ENCODE results near the gene NFYB.

The NFYB gene

GRCh38 chr12:104155711-104156555, 17.9 kb upstream of the NFYB start:
- DNase-seq (ENCODE audit: low spot score): no peak

DNA sequence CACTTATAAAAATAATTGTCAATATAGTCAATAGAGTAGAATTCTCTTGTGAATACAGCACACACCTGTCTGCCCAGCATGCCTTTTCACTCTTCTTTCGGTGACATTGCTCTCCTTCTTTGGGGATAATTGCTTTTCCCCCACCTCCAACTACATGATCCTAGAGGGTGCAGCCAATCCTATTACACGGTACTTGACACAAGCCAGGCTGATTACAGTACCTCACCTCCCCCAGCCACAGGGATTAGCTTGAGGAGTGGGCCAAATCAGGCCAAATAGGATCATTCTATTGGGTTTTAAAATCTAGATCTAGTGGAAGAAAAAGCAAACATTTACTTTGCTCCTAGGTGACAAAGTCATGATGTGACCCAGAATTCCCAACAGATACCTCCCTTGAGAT, 16.8 kb upstream of the NFYB start:
- DNase-seq (ENCODE audit: low spot score): no peak

DNA sequence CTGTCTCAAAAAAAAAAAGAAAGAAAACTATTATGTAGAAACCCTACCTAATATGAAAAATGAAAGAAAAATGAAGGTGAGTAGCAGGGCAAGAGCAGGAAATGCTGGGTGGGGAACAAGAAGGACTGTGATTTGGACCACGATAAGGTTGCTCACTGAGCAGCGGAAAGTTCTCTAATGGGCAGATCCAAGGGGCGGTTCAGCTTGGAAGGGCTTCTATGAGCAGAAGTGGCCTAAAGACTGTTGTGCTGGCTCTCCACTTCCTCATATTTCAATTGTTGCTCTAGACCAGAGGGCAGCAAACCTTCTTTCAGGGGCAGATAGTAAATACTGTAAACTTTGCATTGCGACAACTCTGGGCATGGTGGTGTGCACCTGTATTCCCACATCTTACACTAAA, 16.3 kb upstream of the NFYB start:
- DNase-seq (ENCODE audit: low spot score): no peak

DNA sequence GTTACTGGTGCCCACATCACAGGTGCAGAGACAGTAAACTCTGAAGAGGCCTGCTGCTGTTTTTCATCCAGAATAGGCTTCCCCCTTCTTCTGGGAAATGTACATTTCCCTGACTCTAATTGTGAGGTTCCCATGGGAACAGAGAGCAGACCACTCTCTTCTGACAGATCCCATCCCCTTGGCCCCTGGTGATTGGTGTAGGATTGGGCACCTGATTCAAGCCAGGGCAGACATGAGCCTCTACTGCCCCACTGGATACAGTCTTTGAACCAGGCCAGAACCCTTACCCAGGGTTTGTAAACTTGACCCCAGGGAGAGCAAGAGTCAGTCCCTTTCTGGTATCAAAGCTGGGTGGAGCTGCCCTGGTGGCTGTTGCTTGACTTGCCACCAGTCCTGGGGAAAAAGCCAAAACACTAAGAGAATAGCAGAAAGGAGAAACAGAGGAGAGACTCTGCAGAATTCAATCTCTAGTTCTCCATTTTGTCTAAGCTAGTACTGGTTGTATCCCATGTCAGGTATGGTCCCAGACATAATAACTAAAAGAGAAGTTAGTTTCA, 14.8 kb upstream of the NFYB start:
- DNase-seq (ENCODE audit: low spot score): no peak

DNA sequence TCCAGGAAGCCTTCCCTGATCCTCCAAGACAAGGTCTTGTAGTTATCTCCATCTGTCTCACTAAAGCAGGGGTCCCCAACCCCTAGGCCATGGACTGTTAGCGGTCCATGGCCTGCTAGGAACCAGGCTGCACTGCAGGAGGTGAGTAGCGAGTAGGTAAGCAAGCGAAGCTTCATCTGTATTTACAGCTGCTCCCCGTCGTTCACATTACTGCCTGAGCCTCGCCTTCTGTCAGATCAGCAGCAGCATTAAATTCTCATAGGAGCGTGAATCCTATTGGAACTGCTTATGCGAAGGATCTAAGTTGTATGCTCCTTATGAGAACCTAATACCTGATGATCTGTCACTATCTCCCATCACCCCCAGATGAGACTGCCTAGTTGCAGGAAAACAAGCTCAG, 12.4 kb upstream of the NFYB start:
- no peak for DNase-seq (ENCODE audit: low spot score)

DNA sequence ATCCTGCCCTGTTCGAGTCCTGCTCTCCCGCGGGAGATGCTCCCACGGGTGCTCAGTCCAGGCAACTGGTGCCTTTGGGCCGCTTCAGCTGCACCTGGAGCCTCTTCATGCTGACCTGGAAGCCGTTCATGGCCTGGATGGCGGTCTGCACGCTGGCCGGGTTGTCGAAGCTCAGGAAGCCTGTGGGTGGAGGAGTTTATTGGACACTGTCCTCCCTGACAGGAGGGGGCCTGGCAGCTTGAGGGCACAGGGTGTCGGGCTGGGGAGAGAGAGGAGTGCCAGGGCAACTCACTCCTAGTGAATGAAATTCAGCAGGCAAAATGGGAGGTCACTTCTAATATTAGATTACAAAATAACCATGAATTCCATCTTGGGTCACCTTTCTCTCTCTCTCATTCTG, 9.3 kb upstream of the NFYB start:
- no peak for DNase-seq (ENCODE audit: low spot score)

DNA sequence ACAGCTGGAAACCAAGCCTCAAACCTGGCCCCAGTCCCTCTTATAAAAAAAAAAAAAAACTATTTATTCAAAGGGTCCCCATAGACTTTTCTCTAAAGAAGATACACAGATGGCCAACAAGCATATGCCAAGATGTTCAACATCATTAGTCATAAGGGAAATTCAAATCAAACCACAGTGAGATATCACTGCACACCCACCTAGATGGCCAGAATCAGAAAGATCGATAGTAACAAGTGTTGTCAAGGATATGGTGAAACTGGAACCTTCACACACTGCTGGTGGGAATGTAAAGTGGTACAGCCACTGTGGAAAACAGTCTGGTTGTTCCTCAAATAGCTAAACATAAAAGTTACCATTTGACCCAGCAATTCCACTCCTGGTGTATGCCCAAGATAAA, 5.9 kb upstream of the NFYB start:
- no peak for DNase-seq (ENCODE audit: low spot score)

DNA sequence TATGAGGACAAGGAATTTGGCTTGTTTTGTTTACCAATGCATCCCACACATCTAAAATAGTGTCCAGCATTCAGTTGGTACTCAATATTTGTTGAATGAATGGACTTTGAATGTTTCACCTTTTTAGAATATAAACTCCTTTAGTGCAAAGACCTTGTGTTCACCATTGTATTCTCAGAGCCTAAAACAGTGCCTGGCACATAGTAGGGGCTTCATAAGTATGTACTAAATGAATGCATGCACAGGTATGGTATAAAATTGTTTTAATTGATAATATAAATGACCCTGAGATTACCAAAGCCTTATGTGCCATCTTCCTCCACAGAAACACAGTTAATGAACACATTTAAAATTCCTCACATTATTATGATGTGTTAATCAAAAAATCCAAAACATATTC, 5.0 kb upstream of the NFYB start:
- DNase-seq (ENCODE audit: low spot score): no peak

- no peak for DNase-seq (ENCODE audit: low spot score)
Measured at GRCh38 chr12:104142543-104142942, 4.5 kb upstream of the NFYB start.

GRCh38 chr12:104138797-104139152, 765 bp upstream of the NFYB start:
- DNase-seq (ENCODE audit: low spot score): no peak

DNA sequence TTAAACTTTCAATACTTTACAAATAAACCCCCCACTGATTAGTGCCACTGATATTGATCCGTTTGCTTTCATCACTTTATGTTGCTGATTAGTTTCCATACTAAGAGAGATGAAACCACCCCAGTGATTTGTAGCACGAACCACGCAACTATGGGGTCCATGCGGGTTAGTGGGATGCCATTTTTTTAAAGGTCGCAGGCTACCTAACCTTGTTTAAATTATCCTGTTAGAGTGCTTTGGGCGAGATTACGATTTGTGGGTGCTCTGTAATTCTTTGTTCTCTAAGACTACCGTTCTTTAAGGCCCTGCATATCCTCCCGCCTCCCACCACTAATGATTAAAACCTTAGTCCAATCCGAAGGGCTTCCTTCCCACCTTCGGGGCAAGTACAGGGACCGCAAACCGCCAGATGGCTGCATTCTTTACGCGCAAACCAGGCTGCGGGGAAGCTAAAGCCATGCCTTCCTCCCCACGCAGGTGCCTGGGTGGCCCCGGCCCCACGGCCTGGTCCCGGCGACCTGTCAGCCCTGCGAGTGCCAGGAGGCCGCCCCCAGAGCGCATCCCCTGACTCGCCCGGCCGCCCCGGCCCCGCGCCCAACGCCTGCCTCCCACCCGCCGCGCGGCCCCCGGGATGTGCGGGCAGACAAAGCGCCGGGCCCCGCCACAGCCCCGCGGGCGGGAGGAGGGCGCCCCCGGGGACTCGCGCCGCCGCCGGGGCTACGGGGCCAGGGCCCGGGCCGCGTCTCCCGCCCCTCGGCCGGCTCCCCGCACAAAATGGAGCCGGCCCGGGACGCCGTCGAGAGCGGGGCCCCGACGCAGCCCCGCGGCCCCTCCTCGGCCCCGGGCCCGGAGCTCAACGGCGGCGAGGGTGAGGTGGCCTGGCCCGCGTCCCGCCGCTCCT, 759 bp downstream of the NFYB start:
- peak; percentile 31 for DNase-seq (ENCODE audit: low spot score)

DNA sequence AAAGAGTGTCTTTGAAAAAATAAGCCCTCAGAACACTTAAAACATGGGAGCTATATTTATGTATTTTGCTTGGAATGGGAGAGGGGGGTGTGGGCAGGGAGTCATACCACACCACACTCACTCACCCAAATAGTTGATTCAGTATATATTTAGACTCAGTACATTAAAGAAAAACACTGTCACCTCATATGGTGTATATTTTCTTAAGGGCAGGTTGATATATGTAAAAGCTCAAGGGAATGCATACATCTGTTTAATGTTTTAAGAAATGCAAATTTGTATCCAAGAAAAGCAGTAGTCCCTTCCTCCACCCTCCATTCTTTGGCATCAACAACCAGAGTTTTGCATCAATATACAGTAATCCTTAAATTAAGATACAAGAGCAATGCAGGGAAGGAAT, 1.4 kb downstream of the NFYB start:
- no peak for DNase-seq (ENCODE audit: low spot score)

- DNase-seq (ENCODE audit: low spot score): no peak
Measured at GRCh38 chr12:104134882-104135281, 3.1 kb downstream of the NFYB start.

DNA sequence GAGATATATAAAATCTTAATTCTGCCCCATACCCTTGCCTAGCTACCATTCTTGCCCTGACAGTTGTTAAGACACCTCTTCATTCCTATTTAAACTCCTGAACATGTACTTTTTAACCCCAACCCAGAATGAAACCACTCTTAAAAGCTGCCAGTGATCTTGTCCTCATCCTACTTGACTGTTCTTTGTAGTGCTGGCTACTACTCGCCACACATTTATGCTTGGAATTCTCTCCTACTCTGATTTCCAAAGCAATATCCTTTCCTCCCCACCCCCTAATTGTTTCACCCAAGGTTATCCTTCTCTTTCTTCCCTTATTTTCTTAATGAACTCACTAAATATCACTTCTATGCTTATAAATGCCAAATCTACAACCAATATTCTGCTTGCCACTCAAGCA, 4.1 kb downstream of the NFYB start:
- no peak for DNase-seq (ENCODE audit: low spot score)

- DNase-seq (ENCODE audit: low spot score): no peak
Measured at GRCh38 chr12:104133321-104133720, 4.7 kb downstream of the NFYB start.

DNA sequence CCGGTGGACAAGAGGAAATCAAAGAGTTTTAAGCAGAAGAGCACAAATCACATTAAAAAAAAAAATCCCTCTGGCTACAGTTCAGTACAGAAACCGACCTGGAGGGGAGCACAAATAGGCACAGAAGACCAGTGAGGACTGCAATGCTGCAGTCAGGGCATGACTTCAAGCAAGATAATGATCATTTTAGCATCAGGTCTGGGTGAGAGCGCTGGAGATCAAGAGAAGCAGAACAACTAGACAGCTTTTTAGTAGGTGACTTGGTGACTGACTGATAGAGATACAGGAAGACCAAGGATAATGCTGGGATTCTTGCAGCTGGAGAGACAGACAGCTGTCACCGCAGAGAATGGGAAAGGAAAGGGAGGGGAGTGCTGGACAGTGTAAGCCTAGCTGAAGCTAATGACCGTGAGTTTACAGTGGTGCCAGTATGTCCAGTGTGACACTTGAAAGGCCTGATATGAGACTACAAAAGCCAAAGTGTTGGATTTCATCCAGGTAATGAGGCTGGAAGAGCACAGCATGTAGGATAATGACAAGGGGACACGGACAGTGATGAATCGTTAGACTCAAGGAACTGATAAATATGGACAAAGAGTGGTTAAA, 5.6 kb downstream of the NFYB start:
- DNase-seq (ENCODE audit: low spot score): no peak

- DNase-seq (ENCODE audit: low spot score): no peak
Measured at GRCh38 chr12:104131609-104132008, 6.4 kb downstream of the NFYB start.

GRCh38 chr12:104130760-104131159, 7.2 kb downstream of the NFYB start:
- no peak for DNase-seq (ENCODE audit: low spot score)

GRCh38 chr12:104126548-104126947, 11.5 kb downstream of the NFYB start:
- no peak for DNase-seq (ENCODE audit: low spot score)

- no peak for DNase-seq (ENCODE audit: low spot score)
Measured at GRCh38 chr12:104122298-104122697, 15.7 kb downstream of the NFYB start.

DNA sequence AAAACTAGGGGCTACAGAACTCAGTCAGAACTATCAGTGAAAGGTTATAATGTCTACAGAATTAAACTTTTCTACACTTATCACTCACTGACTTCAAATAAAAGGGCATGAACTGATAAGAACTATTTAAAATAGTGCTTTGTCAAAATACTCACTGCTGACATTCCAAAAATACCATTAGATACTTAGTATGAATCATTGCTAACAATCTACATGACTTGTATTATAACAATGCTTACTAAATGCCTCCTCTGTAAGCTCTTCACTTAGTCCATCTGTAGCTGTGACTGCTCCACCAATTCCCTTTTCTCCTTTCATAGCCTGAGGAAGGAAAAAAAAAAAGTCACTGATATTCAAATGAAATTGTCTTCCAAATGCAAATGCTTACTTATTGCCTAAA, 17.0 kb downstream of the NFYB start:
- no peak for DNase-seq (ENCODE audit: low spot score)

GRCh38 chr12:104115587-104115975, 22.4 kb downstream of the NFYB start:
- DNase-seq (ENCODE audit: low spot score): no peak

Data from CD4-positive, alpha-beta T cell treated with Interleukin-15 for 4 hours (primary cell).